GM20000 (cell line): ENCODE results near the gene RPS14.

Experiments used
- DNase-seq: peaks from one replicate; pipeline ENCODE4 v3.0.0; 2012; ENCODE audit warnings: low spot score
- TF ChIP-seq, protein P1 (sequence below): IDR thresholded peaks from 2 replicates; pipeline ENCODE4 v1.5.1; 2012; ENCODE audit warnings: mild to moderate bottlenecking, control low read depth; ENCODE audit errors: extremely low read depth, missing control alignments

The RPS14 gene

DNA sequence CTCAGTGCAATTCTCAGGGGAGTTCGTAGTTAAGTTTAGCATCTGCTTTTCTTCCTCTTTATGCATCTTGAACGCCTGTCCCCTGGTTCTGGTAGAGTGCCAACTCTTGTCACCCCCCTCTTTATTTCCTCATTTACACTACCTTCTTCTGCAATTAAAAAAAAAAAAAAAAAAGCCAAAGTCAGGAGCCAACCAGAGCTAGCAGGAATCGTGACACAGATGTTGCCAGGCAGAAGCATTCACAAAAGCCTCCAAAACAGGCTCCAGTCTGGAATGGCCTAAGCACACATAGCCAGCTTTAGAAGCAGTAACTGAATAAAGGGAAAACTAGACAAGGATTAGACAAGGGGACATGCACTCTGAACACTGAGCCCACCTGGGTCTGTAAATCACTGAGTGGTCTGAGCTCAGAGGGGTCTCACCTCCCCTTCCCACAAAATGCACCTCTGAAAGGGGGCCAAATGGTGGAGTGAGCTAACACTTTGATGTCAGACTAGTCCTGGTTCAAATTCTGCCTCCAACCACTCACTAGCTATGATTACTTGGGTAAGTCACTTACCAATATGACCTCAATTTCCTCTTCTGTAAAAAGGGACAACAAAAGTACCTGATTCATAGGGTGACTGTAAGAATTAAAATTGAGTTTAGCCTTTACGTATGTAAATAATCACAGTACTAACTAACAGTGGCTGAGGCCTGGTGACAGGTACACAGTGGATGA is 38.9 kb downstream of the RPS14 start:
- no peak for DNase-seq
- TF ChIP-seq, protein P1, sequence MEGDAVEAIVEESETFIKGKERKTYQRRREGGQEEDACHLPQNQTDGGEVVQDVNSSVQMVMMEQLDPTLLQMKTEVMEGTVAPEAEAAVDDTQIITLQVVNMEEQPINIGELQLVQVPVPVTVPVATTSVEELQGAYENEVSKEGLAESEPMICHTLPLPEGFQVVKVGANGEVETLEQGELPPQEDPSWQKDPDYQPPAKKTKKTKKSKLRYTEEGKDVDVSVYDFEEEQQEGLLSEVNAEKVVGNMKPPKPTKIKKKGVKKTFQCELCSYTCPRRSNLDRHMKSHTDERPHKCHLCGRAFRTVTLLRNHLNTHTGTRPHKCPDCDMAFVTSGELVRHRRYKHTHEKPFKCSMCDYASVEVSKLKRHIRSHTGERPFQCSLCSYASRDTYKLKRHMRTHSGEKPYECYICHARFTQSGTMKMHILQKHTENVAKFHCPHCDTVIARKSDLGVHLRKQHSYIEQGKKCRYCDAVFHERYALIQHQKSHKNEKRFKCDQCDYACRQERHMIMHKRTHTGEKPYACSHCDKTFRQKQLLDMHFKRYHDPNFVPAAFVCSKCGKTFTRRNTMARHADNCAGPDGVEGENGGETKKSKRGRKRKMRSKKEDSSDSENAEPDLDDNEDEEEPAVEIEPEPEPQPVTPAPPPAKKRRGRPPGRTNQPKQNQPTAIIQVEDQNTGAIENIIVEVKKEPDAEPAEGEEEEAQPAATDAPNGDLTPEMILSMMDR = no peak

DNA sequence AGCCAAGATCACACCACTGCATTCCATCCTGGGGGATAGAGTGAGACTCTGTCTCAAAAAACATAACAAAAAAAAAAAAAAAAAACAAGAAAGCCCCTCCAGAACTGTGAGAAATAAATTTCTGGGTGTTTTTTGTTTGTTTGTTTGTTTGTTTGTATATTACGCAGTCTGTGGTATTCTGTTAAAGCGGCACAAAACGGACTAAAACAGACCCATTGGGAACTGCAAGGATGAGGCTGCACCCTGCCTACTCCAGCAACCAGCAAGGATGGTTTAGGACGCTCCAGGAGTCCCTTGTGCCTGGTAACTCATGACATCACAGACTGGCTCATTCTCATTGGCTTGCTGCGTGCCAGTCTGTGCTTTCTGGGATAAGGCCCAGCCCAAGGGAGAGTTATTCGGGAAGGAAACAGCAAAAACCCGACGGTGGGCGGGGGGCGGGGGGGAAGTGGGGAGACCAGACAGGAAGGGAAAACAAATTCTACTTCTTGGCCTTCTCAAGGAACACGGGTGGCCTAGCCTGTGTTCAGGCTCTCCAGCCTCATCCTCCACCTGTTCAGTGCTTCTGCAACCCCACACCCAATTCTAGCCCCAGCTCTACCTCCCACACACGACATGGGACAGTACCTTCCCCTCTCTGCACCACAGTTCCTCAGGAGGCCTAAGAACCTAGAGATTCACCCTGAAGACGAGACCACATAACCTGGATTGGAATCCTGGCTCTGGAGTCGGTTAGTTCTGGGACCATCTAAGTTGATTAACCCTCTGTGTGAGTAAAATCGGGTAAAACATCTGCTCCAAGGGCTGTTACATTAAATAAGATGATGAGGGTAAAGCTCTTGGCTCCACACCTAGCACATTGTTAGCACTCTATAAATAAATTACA is 39.7 kb downstream of the RPS14 start:
- peak; percentile 68 for DNase-seq
- TF ChIP-seq, protein P1 = no peak

DNA sequence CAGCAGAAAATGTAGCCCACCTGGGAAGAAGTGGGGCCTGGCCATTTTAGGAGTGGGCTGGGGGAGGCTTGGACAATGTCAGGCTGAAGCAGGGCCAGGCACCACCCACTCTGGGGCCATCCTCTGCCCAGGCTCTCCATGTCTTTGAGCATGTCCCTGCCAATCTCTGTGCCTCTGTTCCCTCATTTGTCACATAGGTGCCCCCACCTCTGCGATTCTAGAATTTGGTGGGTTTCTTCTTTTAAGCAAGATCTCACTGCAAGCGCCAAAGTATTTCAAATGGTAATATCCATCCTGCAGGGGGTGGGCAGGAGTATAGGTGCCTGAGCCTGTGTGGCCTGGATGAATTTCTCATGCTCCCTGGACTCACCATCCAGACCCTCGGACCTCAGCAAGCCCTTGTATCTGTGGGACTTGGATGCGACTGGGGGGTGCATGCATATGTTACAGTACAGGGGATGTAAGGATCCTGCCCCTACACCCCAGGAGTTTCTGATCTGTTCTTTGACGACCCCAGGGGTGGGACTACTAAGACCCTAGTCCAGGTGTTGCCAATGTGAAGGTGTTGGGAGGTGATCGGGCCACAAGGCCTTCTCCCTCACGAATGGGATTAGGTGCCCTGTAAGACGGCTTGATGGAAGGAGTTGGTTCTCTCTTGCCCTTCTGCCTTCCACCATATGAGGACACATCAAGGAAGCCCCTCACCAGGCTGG is 41.2 kb downstream of the RPS14 start:
- TF ChIP-seq, protein P1 = no peak
- DNase-seq = no peak

DNA sequence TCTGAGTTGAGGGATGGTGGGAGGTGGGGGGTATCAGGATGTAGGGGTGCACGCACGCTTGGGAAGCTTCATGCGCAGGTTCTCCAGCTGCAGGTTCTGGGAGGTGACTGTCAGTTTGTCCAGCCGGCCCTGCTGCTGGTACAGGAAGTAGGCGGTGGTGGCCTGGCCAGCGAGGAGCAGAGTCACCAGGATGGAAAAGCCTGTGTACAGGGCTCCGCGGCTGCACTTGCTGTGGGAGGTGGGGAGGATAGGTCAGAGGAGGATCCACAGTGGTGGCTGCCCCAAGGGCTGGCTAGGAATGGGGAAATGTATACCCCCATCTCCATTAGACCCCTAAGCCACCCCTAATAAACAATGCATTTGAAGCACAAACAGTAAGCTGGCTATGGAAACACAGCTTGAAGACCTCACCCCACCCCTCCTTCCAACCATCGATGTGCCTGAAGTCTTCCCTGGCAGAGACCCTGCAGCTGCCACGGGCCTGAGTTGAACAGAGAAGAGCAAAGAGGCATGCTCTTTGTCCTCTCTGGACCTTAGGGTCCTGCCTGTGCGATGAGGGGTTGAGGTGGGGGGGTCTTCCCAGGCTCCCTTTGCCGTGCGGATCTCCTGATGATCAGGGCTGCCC is 42.3 kb downstream of the RPS14 start:
- no peak for DNase-seq
- TF ChIP-seq, protein P1 = no peak

DNA sequence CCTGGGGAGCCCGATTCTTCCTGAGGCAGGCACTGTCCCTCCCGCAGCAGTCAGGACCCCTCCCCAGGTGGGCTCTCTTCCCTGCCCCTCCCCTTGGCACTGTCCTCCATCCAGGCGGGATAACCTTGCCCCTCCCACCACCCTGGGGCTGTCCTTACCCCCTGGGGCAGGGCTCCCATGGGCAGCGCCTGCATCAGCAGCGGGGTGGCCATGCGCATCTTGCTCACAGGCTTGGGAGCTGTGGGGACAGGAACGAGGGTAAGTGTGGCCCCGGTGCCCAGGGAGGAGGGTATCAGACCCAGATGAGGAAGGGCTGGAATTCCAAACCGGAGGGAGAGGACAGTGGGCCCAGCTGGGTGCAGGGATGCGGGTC is 42.8 kb downstream of the RPS14 start:
- no peak for DNase-seq
- TF ChIP-seq, protein P1 = no peak

DNA sequence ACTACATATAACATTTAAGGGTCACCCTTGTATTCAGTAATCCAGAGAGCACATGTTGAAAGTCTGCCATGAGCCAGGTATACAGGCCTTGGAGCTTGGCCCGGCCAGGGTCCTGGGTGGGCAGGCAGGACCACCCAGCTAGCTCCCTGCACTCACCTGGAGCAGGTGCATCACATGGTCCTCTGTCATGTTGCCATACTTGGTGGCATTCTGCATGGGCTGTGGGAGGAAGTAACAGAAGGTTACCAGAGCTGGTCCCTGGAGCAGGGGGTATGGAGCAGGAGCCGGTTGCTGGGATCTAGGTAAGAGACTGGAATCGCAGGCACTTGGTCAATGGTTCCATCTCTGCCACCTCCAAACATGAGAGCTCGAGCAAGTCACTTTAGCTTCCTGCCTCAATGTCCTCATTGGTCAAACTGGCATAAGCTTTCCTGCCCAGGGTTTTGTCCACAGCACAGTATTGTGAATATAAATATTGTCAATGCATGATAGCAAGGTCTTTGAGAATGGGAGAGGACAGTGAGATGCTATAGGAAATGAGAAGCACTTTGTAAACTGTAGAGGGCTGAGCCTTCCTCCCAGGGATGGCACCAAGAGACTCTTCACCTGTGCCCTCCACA is 43.3 kb downstream of the RPS14 start:
- TF ChIP-seq, protein P1 = no peak
- no peak for DNase-seq
